ENCODE data around the gene HS3ST2.

DNA sequence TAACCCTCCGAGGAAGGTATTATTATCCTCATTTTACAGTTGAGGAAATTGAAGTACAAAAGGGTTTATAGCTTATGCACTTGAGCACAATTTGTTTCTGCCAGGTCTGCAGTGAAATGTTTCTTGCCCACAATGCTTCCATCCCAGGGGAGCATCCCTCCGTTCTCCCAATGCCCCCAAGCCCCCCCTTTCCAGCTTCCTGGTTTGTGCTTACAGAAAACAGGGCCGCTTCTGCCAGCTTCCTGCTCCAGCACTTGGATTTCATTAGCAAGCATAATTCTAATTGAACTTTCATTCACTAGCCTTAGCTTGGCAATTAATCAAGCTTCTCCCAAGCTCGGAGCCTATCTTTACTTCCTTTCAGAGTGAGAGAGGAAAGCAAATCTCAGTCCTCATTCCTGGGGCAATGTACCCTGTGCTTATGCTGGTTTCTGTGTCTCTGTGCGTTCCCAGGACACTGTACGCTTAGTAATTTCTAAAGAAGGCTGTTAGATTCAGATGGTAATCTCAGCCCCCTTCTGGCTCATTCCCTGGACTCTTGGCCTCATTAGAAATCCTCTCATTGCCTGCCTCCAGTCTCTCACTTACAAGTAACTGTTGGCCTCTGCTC lies 141.6 kb downstream of the HS3ST2 start:
- TF ChIP-seq, protein P1, sequence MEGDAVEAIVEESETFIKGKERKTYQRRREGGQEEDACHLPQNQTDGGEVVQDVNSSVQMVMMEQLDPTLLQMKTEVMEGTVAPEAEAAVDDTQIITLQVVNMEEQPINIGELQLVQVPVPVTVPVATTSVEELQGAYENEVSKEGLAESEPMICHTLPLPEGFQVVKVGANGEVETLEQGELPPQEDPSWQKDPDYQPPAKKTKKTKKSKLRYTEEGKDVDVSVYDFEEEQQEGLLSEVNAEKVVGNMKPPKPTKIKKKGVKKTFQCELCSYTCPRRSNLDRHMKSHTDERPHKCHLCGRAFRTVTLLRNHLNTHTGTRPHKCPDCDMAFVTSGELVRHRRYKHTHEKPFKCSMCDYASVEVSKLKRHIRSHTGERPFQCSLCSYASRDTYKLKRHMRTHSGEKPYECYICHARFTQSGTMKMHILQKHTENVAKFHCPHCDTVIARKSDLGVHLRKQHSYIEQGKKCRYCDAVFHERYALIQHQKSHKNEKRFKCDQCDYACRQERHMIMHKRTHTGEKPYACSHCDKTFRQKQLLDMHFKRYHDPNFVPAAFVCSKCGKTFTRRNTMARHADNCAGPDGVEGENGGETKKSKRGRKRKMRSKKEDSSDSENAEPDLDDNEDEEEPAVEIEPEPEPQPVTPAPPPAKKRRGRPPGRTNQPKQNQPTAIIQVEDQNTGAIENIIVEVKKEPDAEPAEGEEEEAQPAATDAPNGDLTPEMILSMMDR (IDR thresholded peaks at IDR 0.05): no peak
- TF ChIP-seq POLR2A (IDR thresholded peaks at IDR 0.05): no peak

All from tibial nerve (tissue), 3 donors.